BLaER1 (cell line): Measurements from ENCODE around the gene CYTH1.

Source experiments
- H3K27ac ChIP-seq: shearing (Covaris generic); formaldehyde crosslinking; 2 replicates; pipeline ENCODE4 v1.8.1; 2022
- H3K27me3 ChIP-seq: shearing (Covaris generic); formaldehyde crosslinking; 2 replicates; pipeline ENCODE4 v1.8.1; 2022
- H3K36me3 ChIP-seq: shearing (Covaris generic); formaldehyde crosslinking; 2 replicates; pipeline ENCODE4 v1.8.1; 2022
- H3K4me1 ChIP-seq: shearing (Covaris generic); formaldehyde crosslinking; 2 replicates; pipeline ENCODE4 v1.8.1; 2022
- H3K4me2 ChIP-seq: shearing (Covaris generic); formaldehyde crosslinking; 2 replicates; pipeline ENCODE4 v1.8.1; 2022
- H3K4me3 ChIP-seq: shearing (Covaris generic); formaldehyde crosslinking; 2 replicates; pipeline ENCODE4 v1.8.1; 2022
- H3K9ac ChIP-seq: shearing (Covaris generic); formaldehyde crosslinking; 2 replicates; pipeline ENCODE4 v1.8.1; 2022
- H3K9me3 ChIP-seq: shearing (Covaris generic); formaldehyde crosslinking; 2 replicates; pipeline ENCODE4 v1.8.1; 2022
- H4K20me1 ChIP-seq: shearing (Covaris generic); formaldehyde crosslinking; 2 replicates; pipeline ENCODE4 v1.8.1; 2022
- Cebpa-rat ChIP-seq: shearing (Covaris generic); IDR thresholded peaks from 2 replicates; pipeline ENCODE4 v1.8.1; 2022

The CYTH1 gene

GRCh38 chr17:78628547-78629435, 153.3 kb downstream of the CYTH1 start:
- Histone ChIP-seq H3K9me3 (no peaks in the 10 kb centered on the region), H3K4me1 (peaks cover 46% of the 10 kb centered on the region), H3K36me3 (no peaks in the 10 kb centered on the region), H3K4me2 (peak overlapping the region; percentile 77), H3K4me3 (no peak overlapping the region; the same call in 1 of the 2 replicates), H3K27me3 (no peaks in the 10 kb centered on the region), H3K9ac (peak overlapping the region; percentile 50), H3K27ac (peak overlapping the region; percentile 77), H4K20me1 (no peaks in the 10 kb centered on the region)
- TF ChIP-seq Cebpa-rat = no peak

GRCh38 chr17:78624324-78625151, 157.5 kb downstream of the CYTH1 start:
- peaks cover 15% of the 10 kb centered on the region for H3K9me3 ChIP-seq
- TF ChIP-seq Cebpa-rat = no peak
- no peaks in the 10 kb centered on the region for H3K36me3 ChIP-seq
- H3K4me2 ChIP-seq = no peak overlapping the region
- no peak overlapping the region for H3K9ac ChIP-seq
- peaks cover 49% of the 10 kb centered on the region for H3K4me1 ChIP-seq
- no peak overlapping the region for H3K27ac ChIP-seq
- H3K4me3 ChIP-seq = no peak overlapping the region
- no peaks in the 10 kb centered on the region for H4K20me1 ChIP-seq
- H3K27me3 ChIP-seq = no peaks in the 10 kb centered on the region
